Osteoblast (primary cell): ENCODE results near the gene MAPRE3. TPM values are rescaled to one million over a fixed set of nuclear protein-coding genes. Genes with fewer than 3 reads are reported as not detected.

Experiments
- DNase-seq: peaks from one replicate; pipeline ENCODE4 v3.0.0; 2011; ENCODE audit warnings: low spot score, mixed read lengths; ENCODE audit not compliant: insufficient read length; ENCODE audit errors: missing footprints
- H2AFZ ChIP-seq: 2 replicates; pipeline ENCODE4 v1.6.0; 2011; ENCODE audit warnings: mild to moderate bottlenecking, low read length
- H3K27ac ChIP-seq: 2 replicates; pipeline ENCODE4 v1.5.1; 2011; ENCODE audit warnings: mild to moderate bottlenecking, low read depth, low read length, moderate library complexity
- H3K27me3 ChIP-seq: 2 replicates; pipeline ENCODE4 v1.6.0; 2012; ENCODE audit warnings: mild to moderate bottlenecking, control low read depth, inconsistent platforms, low read length, moderate library complexity; ENCODE audit not compliant: insufficient read depth
- H3K36me3 ChIP-seq: 2 replicates; pipeline ENCODE4 v1.5.1; 2011; ENCODE audit warnings: mild to moderate bottlenecking, low read length, control low read depth, moderate library complexity; ENCODE audit not compliant: insufficient read depth
- H3K4me1 ChIP-seq: 2 replicates; pipeline ENCODE4 v1.5.1; 2011; ENCODE audit warnings: mild to moderate bottlenecking, low read length, control low read depth, moderate library complexity; ENCODE audit not compliant: insufficient read depth
- H3K4me2 ChIP-seq: 2 replicates; pipeline ENCODE4 v1.6.0; 2011; ENCODE audit warnings: mild to moderate bottlenecking, low read length; ENCODE audit not compliant: insufficient read depth
- H3K4me3 ChIP-seq: fragments of 200-600 bp; sonication (generic); 3 replicates; pipeline ENCODE4 v1.5.1; 2012; ENCODE audit warnings: mild to moderate bottlenecking, low read length, inconsistent platforms; ENCODE audit not compliant: insufficient read depth
- H3K79me2 ChIP-seq: 2 replicates; pipeline ENCODE4 v1.6.0; 2012; ENCODE audit warnings: mild to moderate bottlenecking, low read length, control low read depth, inconsistent platforms; ENCODE audit not compliant: insufficient read depth
- H3K9me3 ChIP-seq: 2 replicates; pipeline ENCODE4 v1.5.1; 2011; ENCODE audit warnings: low read depth, low read length, control low read depth
- H4K20me1 ChIP-seq: 2 replicates; pipeline ENCODE4 v1.6.0; 2012; ENCODE audit warnings: mild to moderate bottlenecking, low read length, control low read depth; ENCODE audit not compliant: insufficient read depth
- total RNA-seq: library from RNA; depleted of rRNA; stranded (reverse); fragments of >200 nt; gene quantifications from 2 replicates; pipeline ENCODE4 v1.2.3, GENCODE V29; 2012
- TF ChIP-seq, protein P1 (sequence below): IDR thresholded peaks from 2 replicates; pipeline ENCODE4 v1.5.1; 2011; ENCODE audit warnings: mild to moderate bottlenecking, low read depth, low read length, moderate library complexity; ENCODE audit errors: extremely low read depth

Gene MAPRE3
- total RNA-seq, 1 donor, result 6.5 TPM

DNA sequence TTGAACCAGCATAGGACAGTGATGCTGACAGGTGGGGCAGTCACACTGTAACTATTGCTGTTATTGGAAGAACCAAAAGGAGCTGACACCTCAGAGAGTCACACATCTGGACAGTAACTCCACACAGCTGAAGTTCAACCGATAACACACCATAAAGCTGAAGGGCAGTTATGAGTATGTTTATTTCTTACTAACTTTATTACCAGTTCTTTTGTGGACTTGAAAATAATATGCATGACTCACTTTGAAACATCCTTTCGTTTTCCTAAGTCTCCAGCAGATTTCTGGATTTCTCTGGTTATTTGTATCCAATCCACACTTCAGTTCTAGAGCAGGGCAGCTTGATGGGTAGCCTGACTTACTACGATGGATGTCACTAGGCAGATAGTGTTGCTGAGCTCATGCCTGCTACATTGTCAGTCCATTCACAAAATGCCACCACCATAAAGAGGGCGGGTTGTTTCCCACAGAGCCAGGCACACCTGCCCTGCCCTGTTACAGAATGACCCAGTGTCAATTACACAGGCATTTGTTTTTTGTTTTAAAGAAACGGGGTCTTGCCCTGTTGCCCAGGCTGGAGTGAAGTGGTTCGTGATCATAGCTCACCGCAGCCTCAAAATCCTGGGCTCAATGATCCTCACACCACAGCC lies 72.7 kb downstream of the MAPRE3 start:
- Histone ChIP-seq H3K4me3 (no peak overlapping the region), H3K4me1 (peaks cover 18% of the 10 kb centered on the region), H3K9me3 (no peaks in the 10 kb centered on the region), H3K27ac (no peak overlapping the region), H4K20me1 (peaks cover 26% of the 10 kb centered on the region), H2AFZ (no peak overlapping the region), H3K27me3 (no peaks in the 10 kb centered on the region), H3K4me2 (no peak overlapping the region), H3K36me3 (peaks cover 54% of the 10 kb centered on the region), H3K79me2 (no peaks in the 10 kb centered on the region)
- TF ChIP-seq, protein P1, sequence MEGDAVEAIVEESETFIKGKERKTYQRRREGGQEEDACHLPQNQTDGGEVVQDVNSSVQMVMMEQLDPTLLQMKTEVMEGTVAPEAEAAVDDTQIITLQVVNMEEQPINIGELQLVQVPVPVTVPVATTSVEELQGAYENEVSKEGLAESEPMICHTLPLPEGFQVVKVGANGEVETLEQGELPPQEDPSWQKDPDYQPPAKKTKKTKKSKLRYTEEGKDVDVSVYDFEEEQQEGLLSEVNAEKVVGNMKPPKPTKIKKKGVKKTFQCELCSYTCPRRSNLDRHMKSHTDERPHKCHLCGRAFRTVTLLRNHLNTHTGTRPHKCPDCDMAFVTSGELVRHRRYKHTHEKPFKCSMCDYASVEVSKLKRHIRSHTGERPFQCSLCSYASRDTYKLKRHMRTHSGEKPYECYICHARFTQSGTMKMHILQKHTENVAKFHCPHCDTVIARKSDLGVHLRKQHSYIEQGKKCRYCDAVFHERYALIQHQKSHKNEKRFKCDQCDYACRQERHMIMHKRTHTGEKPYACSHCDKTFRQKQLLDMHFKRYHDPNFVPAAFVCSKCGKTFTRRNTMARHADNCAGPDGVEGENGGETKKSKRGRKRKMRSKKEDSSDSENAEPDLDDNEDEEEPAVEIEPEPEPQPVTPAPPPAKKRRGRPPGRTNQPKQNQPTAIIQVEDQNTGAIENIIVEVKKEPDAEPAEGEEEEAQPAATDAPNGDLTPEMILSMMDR, result no peak
- DNase-seq, result no peak

DNA sequence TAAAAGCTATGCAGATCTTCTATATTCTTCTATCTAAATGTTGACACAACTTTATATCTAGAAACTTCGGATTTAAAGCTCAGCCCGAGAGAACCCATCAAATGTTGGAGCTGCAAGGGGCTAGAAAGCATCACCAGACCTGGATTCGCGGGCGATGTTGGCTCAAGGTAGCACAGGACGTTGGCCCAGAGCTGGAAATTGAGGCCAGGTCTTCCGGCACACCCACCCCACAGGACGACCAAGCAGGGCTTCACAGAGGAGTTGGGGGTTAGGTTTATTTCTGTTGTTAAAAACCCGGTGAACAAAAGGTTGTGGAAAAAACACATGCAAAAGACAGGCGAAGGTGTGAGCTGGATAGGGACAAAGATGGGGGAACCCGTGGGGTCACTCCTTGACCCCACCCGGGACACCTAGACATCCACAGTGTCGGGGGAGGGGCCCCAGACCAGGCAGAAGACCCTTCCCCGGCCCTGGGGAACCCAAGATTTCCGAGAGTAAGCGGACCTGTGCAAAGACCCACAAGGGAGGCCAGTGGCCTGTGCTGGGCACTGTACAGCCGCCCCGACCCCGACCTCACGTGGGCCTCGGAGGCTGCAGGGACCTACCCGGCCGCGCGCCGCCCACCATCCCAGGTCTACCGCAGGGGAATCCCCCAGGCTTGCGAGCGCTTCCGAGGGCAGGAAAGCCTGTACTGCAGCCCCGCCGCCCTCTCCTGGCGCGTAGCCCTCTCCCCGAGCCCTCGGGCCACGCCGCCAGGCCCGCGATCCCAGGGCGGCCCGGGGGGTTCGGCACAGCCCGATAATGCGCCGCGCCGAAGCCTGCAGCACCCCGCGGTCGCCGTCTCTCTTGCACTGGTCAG lies 79.2 kb downstream of the MAPRE3 start:
- Histone ChIP-seq H3K36me3 (peaks cover 10% of the 10 kb centered on the region), H3K27me3 (no peaks in the 10 kb centered on the region), H3K9me3 (no peaks in the 10 kb centered on the region), H4K20me1 (peaks cover 3% of the 10 kb centered on the region), H3K4me3 (peak overlapping the region; percentile 89), H2AFZ (peak overlapping the region; percentile 78), H3K27ac (peak overlapping the region; percentile 61), H3K79me2 (peaks cover 2% of the 10 kb centered on the region), H3K4me1 (peaks cover 12% of the 10 kb centered on the region), H3K4me2 (peak overlapping the region; percentile 96)
- TF ChIP-seq, protein P1, result no peak
- DNase-seq, result peak; percentile 30

DNA sequence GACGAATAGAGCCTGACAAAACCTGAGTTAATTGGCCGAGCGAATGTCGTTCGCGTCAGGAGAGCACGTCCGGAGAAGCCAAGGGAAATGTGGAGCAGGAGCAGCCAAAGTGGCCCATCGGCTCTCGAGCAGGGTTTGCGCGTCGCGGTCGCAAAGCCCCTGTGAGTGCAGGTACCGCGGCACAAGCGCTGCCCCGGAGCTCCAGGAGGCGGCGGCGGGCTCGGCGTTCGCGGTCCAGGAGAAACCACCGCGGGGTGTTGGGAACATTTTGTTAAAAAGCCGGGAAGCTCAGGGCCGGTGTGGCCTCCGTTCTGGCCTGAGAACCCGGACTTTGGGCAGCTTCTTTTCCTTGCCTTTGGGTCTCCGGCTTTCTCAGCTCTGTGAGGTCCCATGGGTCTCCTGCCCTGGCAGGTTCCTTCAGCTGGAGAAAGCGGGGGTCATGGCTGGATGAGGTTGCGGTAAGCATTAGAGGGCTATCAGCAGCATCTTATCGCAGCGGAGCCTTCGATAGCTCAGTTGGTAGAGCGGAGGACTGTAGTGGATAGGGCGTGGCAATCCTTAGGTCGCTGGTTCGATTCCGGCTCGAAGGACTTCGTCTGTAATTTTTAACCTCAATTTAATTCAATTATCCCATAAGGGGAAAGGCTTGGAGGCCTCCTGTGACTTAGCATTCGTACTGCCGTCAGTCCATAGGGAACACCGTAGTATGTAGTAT lies 80.0 kb downstream of the MAPRE3 start:
- peaks cover 2% of the 10 kb centered on the region for H3K79me2 ChIP-seq
- H4K20me1 ChIP-seq, result peaks cover 3% of the 10 kb centered on the region
- H3K9me3 ChIP-seq, result no peaks in the 10 kb centered on the region
- peak overlapping the region; percentile 96 for H3K4me2 ChIP-seq
- H2AFZ ChIP-seq, result peak overlapping the region; percentile 78
- peaks cover 17% of the 10 kb centered on the region for H3K36me3 ChIP-seq
- no peaks in the 10 kb centered on the region for H3K27me3 ChIP-seq
- H3K4me1 ChIP-seq, result peaks cover 12% of the 10 kb centered on the region
- peak overlapping the region; percentile 89 for H3K4me3 ChIP-seq
- peak; percentile 97 for DNase-seq
- peak overlapping the region; percentile 86 for H3K27ac ChIP-seq
- TF ChIP-seq, protein P1, result no peak
